ENCODE results near the gene ZFAND2A. TPM values are rescaled to one million over a fixed set of nuclear protein-coding genes. Genes with fewer than 3 reads are reported as not detected.

Gene ZFAND2A
- total RNA-seq, 1 donor: 13.0 TPM

DNA sequence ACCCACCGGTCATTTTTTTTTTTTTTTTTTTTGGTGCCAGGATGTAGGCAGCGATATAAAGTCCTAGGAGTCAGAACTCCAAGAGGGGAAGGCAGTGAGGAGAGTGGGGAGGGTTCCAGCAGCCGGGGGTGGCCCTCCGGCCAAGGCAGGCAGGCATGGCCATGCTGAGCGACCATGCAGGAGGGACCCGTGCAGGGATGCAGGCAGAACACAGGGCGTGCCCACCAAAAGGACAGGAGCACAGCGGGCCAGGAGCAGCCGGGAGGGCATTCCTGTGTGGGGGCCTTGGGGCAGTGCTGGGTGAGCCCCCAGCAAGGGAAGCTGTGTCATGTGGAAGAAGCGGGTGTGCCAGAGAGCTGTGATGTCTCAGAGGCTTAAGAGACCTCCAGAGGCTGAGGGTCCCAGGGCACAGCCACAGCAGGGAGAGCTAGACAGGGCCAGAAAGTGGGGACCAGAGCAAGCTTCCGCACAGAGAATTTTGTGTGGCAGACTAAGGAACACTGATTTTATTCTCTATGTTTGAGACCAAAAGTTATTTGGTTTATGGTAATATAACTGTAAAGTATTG lies 5.7 kb downstream of the ZFAND2A start:
- peaks cover 40% of the 10 kb centered on the region for H3K79me2 ChIP-seq (ENCODE audit: insufficient read depth, low read length)
- H3K4me2 ChIP-seq (ENCODE audit: insufficient read depth, low read length): no peak overlapping the region
- no peaks in the 10 kb centered on the region for H3K27me3 ChIP-seq (ENCODE audit: insufficient read depth, low read length)
- peaks cover 11% of the 10 kb centered on the region for H4K20me1 ChIP-seq (ENCODE audit: insufficient read depth, low read length)
- no peaks in the 10 kb centered on the region for H3K9me3 ChIP-seq (ENCODE audit: low read depth, low read length)
- TF ChIP-seq, protein P1, sequence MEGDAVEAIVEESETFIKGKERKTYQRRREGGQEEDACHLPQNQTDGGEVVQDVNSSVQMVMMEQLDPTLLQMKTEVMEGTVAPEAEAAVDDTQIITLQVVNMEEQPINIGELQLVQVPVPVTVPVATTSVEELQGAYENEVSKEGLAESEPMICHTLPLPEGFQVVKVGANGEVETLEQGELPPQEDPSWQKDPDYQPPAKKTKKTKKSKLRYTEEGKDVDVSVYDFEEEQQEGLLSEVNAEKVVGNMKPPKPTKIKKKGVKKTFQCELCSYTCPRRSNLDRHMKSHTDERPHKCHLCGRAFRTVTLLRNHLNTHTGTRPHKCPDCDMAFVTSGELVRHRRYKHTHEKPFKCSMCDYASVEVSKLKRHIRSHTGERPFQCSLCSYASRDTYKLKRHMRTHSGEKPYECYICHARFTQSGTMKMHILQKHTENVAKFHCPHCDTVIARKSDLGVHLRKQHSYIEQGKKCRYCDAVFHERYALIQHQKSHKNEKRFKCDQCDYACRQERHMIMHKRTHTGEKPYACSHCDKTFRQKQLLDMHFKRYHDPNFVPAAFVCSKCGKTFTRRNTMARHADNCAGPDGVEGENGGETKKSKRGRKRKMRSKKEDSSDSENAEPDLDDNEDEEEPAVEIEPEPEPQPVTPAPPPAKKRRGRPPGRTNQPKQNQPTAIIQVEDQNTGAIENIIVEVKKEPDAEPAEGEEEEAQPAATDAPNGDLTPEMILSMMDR (IDR thresholded peaks at IDR 0.05; ENCODE audit: extremely low read depth, low read depth, low read length): no peak
- no peak overlapping the region for H3K27ac ChIP-seq (ENCODE audit: low read depth, low read length)
- peaks cover 20% of the 10 kb centered on the region for H3K4me1 ChIP-seq (ENCODE audit: insufficient read depth, low read length)
- H3K36me3 ChIP-seq (ENCODE audit: insufficient read depth, low read length): peaks cover 58% of the 10 kb centered on the region
- H2AFZ ChIP-seq (ENCODE audit: low read length): no peak overlapping the region
- no peak overlapping the region for H3K4me3 ChIP-seq (ENCODE audit: insufficient read depth, low read length)
- DNase-seq (ENCODE audit: insufficient read length, low spot score, missing footprints): no peak

DNA sequence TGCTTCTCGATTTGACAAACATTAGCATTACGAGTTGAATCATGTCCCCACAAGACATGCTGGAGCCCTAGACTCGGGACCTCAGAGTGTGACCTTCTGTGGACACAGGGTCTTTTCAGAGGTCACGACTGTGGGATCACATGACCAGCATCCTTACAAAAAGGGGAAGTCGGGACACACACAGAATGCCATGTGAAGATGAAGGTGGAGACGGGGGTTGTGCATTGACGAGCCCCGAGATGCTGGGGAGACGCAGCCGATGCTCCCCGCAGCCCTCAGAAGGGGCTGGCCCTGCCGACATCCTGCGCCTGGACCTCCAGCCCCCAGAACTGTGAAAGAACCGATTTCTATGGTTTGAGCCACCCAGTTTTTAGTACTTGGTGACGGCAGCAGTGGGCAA lies 7.5 kb downstream of the ZFAND2A start:
- H3K79me2 ChIP-seq (ENCODE audit: insufficient read depth, low read length): peaks cover 22% of the 10 kb centered on the region
- peaks cover 6% of the 10 kb centered on the region for H4K20me1 ChIP-seq (ENCODE audit: insufficient read depth, low read length)
- H3K9me3 ChIP-seq (ENCODE audit: low read depth, low read length): no peaks in the 10 kb centered on the region
- H3K4me1 ChIP-seq (ENCODE audit: insufficient read depth, low read length): peaks cover 9% of the 10 kb centered on the region
- H3K4me2 ChIP-seq (ENCODE audit: insufficient read depth, low read length): no peak overlapping the region
- H3K36me3 ChIP-seq (ENCODE audit: insufficient read depth, low read length): peaks cover 56% of the 10 kb centered on the region
- no peak overlapping the region for H3K4me3 ChIP-seq (ENCODE audit: insufficient read depth, low read length)
- TF ChIP-seq, protein P1 (IDR thresholded peaks at IDR 0.05; ENCODE audit: extremely low read depth, low read depth, low read length): no peak
- H3K27ac ChIP-seq (ENCODE audit: low read depth, low read length): no peak overlapping the region
- no peak overlapping the region for H2AFZ ChIP-seq (ENCODE audit: low read length)
- no peak for DNase-seq (ENCODE audit: insufficient read length, low spot score, missing footprints)
- no peaks in the 10 kb centered on the region for H3K27me3 ChIP-seq (ENCODE audit: insufficient read depth, low read length)

DNA sequence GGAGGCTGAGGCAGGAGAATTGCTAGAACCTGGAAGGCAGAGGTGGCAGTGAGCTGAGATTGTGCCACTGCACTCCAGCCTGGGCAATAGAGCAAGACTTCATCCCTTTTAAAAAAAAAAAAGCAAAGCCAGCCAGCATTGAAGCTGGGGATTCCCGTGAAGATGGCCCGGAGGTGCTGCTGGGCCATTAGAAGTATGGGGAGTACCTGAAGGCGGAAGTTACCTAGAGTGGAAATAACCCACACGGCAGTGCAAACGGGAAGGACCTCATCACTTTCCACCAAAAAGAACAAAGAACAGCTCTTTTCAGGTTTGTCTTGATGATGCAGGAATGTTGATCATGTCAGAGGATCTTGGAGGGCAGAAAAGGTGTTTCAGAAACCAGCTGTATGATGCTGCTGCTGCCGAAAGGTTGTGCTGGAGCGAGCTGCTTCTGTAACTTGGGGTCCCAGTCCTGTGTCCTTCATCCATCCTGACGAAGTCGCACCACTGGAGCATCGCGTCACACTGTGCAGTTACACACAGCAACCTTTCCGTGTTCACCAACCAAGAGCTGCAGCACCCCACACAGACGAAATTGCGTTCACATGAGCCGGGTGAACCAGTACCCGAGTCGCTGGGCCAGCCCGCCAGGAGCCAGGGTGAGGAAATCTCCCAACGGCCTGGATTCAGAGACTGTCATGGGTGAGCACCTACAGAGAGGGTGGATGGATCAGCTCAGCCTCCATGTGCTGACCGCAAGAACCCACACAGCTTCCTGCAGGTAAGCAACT lies 8.2 kb downstream of the ZFAND2A start:
- no peak overlapping the region for H3K27ac ChIP-seq (ENCODE audit: low read depth, low read length)
- peaks cover 16% of the 10 kb centered on the region for H3K79me2 ChIP-seq (ENCODE audit: insufficient read depth, low read length)
- DNase-seq (ENCODE audit: insufficient read length, low spot score, missing footprints): no peak
- H2AFZ ChIP-seq (ENCODE audit: low read length): no peak overlapping the region
- no peak overlapping the region for H3K4me2 ChIP-seq (ENCODE audit: insufficient read depth, low read length)
- TF ChIP-seq, protein P1 (IDR thresholded peaks at IDR 0.05; ENCODE audit: extremely low read depth, low read depth, low read length): no peak
- no peak overlapping the region for H3K4me3 ChIP-seq (ENCODE audit: insufficient read depth, low read length)
- H3K4me1 ChIP-seq (ENCODE audit: insufficient read depth, low read length): peaks cover 4% of the 10 kb centered on the region
- peaks cover 50% of the 10 kb centered on the region for H3K36me3 ChIP-seq (ENCODE audit: insufficient read depth, low read length)
- H4K20me1 ChIP-seq (ENCODE audit: insufficient read depth, low read length): peaks cover 6% of the 10 kb centered on the region
- no peaks in the 10 kb centered on the region for H3K9me3 ChIP-seq (ENCODE audit: low read depth, low read length)
- no peaks in the 10 kb centered on the region for H3K27me3 ChIP-seq (ENCODE audit: insufficient read depth, low read length)

DNA sequence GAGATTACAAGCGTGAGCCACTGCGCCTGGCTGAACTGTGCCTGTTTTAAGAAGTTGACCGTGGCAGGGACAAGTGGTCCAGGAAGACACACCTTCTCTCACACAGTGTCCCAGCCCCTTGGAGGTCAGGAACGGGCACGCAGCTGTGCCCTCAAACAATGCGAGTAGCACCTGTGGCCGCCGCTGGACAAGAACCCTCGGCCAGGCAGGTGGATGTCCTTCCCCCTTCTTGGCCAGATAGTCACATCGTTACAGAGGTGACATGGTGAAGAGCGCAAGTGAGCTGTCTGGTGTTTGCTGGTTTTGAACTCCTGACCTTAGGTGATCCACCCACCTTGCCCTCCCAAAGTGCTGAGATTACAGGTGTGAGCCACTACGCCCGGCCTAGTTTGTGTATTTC lies 8.8 kb downstream of the ZFAND2A start:
- Histone ChIP-seq H3K27ac (ENCODE audit: low read depth, low read length) (no peak overlapping the region), H3K4me3 (ENCODE audit: insufficient read depth, low read length) (no peak overlapping the region), H3K4me2 (ENCODE audit: insufficient read depth, low read length) (no peak overlapping the region), H3K27me3 (ENCODE audit: insufficient read depth, low read length) (no peaks in the 10 kb centered on the region), H3K9me3 (ENCODE audit: low read depth, low read length) (no peaks in the 10 kb centered on the region), H4K20me1 (ENCODE audit: insufficient read depth, low read length) (peaks cover 3% of the 10 kb centered on the region), H3K79me2 (ENCODE audit: insufficient read depth, low read length) (peaks cover 11% of the 10 kb centered on the region), H2AFZ (ENCODE audit: low read length) (no peak overlapping the region), H3K36me3 (ENCODE audit: insufficient read depth, low read length) (peaks cover 46% of the 10 kb centered on the region), H3K4me1 (ENCODE audit: insufficient read depth, low read length) (no peaks in the 10 kb centered on the region)
- TF ChIP-seq, protein P1 (IDR thresholded peaks at IDR 0.05; ENCODE audit: extremely low read depth, low read depth, low read length): no peak
- DNase-seq (ENCODE audit: insufficient read length, low spot score, missing footprints): no peak
